Thoracic aorta (tissue), 2 donors: Measurements from ENCODE around the gene TRIM50. TPM values are rescaled to one million over a fixed set of nuclear protein-coding genes. Genes with fewer than 3 reads are reported as not detected.
"Not testable (repeated sequence)": the region's sequence is repeated elsewhere in the genome, so short reads cannot be mapped to it uniquely, and the experiment has no call there.

Experiments used
- ATAC-seq: fragments of 150-250 bp; one replicate; pipeline ENCODE4 v1.8.0; 2017; ENCODE audit warnings: low read depth; ENCODE audit not compliant: insufficient number of reproducible peaks, low FRiP score
- DNase-seq: peaks from one replicate; pipeline ENCODE4 v3.0.0-alpha.2; 2020; ENCODE audit warnings: low spot score
- H3K27ac ChIP-seq, 2 donors: fragments of 200-600 bp; sonication (generic); 1 replicate in 1 of 2; 2 replicates in 1 of 2; pipeline ENCODE4 v1.5.1; 2016; ENCODE audit warnings: mild to moderate bottlenecking in 2 of 2, moderate library complexity in 2 of 2
- H3K27me3 ChIP-seq: fragments of 200-600 bp; sonication (generic); replicated peaks from 2 replicates; pipeline ENCODE4 v1.6.0; 2016; ENCODE audit warnings: mild to moderate bottlenecking; ENCODE audit not compliant: insufficient read depth
- H3K36me3 ChIP-seq: fragments of 200-600 bp; sonication (generic); one replicate; pipeline ENCODE4 v1.5.1; 2016
- H3K4me1 ChIP-seq, 2 donors: fragments of 200-600 bp; sonication (generic); 1 replicate in 1 of 2; 2 replicates in 1 of 2; pipeline versions ENCODE4 v1.5.1 to v1.6.0; 2016; ENCODE audit warnings: low read depth in 2 of 2, mild to moderate bottlenecking in 1 of 2; ENCODE audit not compliant: control insufficient read depth in 1 of 2
- H3K4me3 ChIP-seq: fragments of 200-600 bp; sonication (generic); 2 replicates; pipeline ENCODE4 v1.5.1; 2016; ENCODE audit warnings: mild to moderate bottlenecking
- H3K9me3 ChIP-seq: fragments of 200-600 bp; sonication (generic); 2 replicates; pipeline ENCODE4 v1.5.1; 2016
- CTCF ChIP-seq: fragments of 200-600 bp; sonication (generic); IDR thresholded peaks from one replicate; pipeline ENCODE4 v1.5.1; 2019; ENCODE audit warnings: antibody characterized with exemption
- total RNA-seq, 2 donors: library from RNA; depleted of rRNA; stranded (reverse); fragments of >200 nt; gene quantifications; one replicate each; pipeline versions ENCODE4 v1.1.0 to v1.2.3, GENCODE V29; 2016

The TRIM50 gene
- total RNA-seq, 2 donors from 2014 or later, result 1.5 TPM; not detected in 1

GRCh38 chr7:73366990-73367389 is 39.1 kb upstream of the TRIM50 start:
- H3K4me3 ChIP-seq, result no peak overlapping the region
- no peaks in the 10 kb centered on the region for H3K9me3 ChIP-seq
- DNase-seq (no peak), ATAC-seq (no peak)
- no peaks in the 10 kb centered on the region for H3K36me3 ChIP-seq
- H3K27me3 ChIP-seq, result no peaks in the 10 kb centered on the region
- no peaks in the 10 kb centered on the region for H3K4me1 ChIP-seq
- no peak for TF ChIP-seq CTCF
- no peak overlapping the region for H3K27ac ChIP-seq

GRCh38 chr7:73366127-73366526 is 38.2 kb upstream of the TRIM50 start:
- H3K36me3 ChIP-seq, result no peaks in the 10 kb centered on the region
- H3K27me3 ChIP-seq, result no peaks in the 10 kb centered on the region
- ATAC-seq, result no peak
- DNase-seq, result no peak
- no peak for TF ChIP-seq CTCF
- no peaks in the 10 kb centered on the region for H3K9me3 ChIP-seq
- no peak overlapping the region for H3K4me3 ChIP-seq
- H3K4me1 ChIP-seq, result no peaks in the 10 kb centered on the region
- no peak overlapping the region for H3K27ac ChIP-seq

- no peak for TF ChIP-seq CTCF
- Histone ChIP-seq H3K9me3 (no peaks in the 10 kb centered on the region), H3K4me1 (no peaks in the 10 kb centered on the region), H3K27me3 (no peaks in the 10 kb centered on the region), H3K4me3 (no peak overlapping the region), H3K27ac (no peak overlapping the region), H3K36me3 (no peaks in the 10 kb centered on the region)
- ATAC-seq (no peak), DNase-seq (no peak)
Measured at GRCh38 chr7:73364006-73364728, 36.3 kb upstream of the TRIM50 start.

- Histone ChIP-seq H3K27me3 (no peaks in the 10 kb centered on the region), H3K36me3 (no peaks in the 10 kb centered on the region), H3K4me3 (no peak overlapping the region), H3K4me1 (peaks cover 3% of the 10 kb centered on the region in 2 donors), H3K27ac (no peak overlapping the region), H3K9me3 (no peaks in the 10 kb centered on the region)
- DNase-seq, result no peak
- no peak for TF ChIP-seq CTCF
- ATAC-seq, result no peak
Measured at GRCh38 chr7:73363225-73364005, 35.5 kb upstream of the TRIM50 start.

- not testable (repeated sequence) for DNase-seq, H3K4me3 ChIP-seq, ATAC-seq, H3K36me3 ChIP-seq, H3K9me3 ChIP-seq, H3K27ac ChIP-seq, H3K27me3 ChIP-seq
- H3K4me1 ChIP-seq, result peaks cover 9 to 13% of the 10 kb centered on the region in 2 donors
Measured at GRCh38 chr7:73360590-73360989, 32.7 kb upstream of the TRIM50 start.
